Left lung (tissue), 14 donors: Measurements from ENCODE around the gene IRF2. TPM values are rescaled to one million over a fixed set of nuclear protein-coding genes. Genes with fewer than 3 reads are reported as not detected.
A peak's percentile ranks its signal among the peaks of the same experiment; 100 is the strongest.

Experiments used
- ATAC-seq: fragments of 200-7000 bp; cut with Tn5 transposase; one replicate; pipeline ENCODE4 v1.9.1; 2020; ENCODE audit warnings: moderate library complexity
- DNase-seq, 4 donors: peaks; one replicate each; pipeline ENCODE4 v3.0.0-alpha.2; 2013 to 2020
- H3K27ac ChIP-seq, 2 donors: fragments of 200-600 bp; sonication (generic) in 1 of 2; one replicate each; pipeline versions ENCODE4 v1.5.0 to v1.8.0; 2020 to 2021
- H3K27me3 ChIP-seq, 2 donors: fragments of 200-600 bp; sonication (generic) in 1 of 2; one replicate each; pipeline versions ENCODE4 v1.5.0 to v1.8.0; 2020 to 2021
- H3K36me3 ChIP-seq, 2 donors: fragments of 200-600 bp; sonication (generic) in 1 of 2; one replicate each; pipeline versions ENCODE4 v1.5.0 to v1.8.0; 2020 to 2021
- H3K4me1 ChIP-seq, 2 donors: fragments of 200-600 bp; one replicate each; pipeline ENCODE4 v1.8.0; 2021
- H3K4me3 ChIP-seq, 2 donors: fragments of 200-600 bp; sonication (generic) in 1 of 2; one replicate each; pipeline versions ENCODE4 v1.5.0 to v1.8.0; 2020 to 2021; ENCODE audit warnings: mild to moderate bottlenecking in 1 of 2
- H3K9me3 ChIP-seq, 2 donors: fragments of 200-600 bp; sonication (generic) in 1 of 2; one replicate each; pipeline versions ENCODE4 v1.5.0 to v1.8.0; 2020 to 2021
- CTCF ChIP-seq, 2 donors: fragments of 200-600 bp; sonication (generic) in 1 of 2; IDR thresholded peaks; one replicate each; pipeline versions ENCODE4 v1.5.0 to v1.8.0; 2021; ENCODE audit warnings: antibody characterized with exemption in 2 of 2
- intact Hi-C, 2 donors: fragments of 100-400 bp; cut with DNase I; formaldehyde crosslinking; loops; one replicate each; pipeline versions ENCODE4 v1.11.2 to v1.14.2; 2022
- long read RNA-seq, 12 donors: library from polyadenylated mRNA in 2 of 12; unstranded in 2 of 12; transcript quantifications; one replicate each; pipeline ENCODE4 v2.0.0 and lab custom pipeline, GENCODE V29; 2019 to 2026
- polyA plus RNA-seq, 6 donors: library from polyadenylated mRNA; unstranded; fragments of 120-200 nt; gene quantifications; one replicate each; pipeline ENCODE4 v1.2.1, GENCODE V29; 2013; ENCODE audit not compliant: insufficient read length in 6 of 6
- total RNA-seq, 2 donors: library from RNA; stranded (reverse); fragmentation: NEBNext Ultra II Directional; extraction: Animal tissue kit (Norgen Biotek cat#: 25700); gene quantifications; one replicate each; pipeline ENCODE4 v1.2.1, GENCODE V29; 2021
- donor health status: DM: no; HTN: yes; CAD: no.
- donor health status: DM: no; HTN: no; CAD: no.

Gene IRF2
- total RNA-seq (10 to 100 TPM; 32.8 to 50.2 TPM), polyA plus RNA-seq (10 to 100 TPM; 45.3 to 49.4 (median 47.0) TPM)
- long read RNA-seq, donor 1, transcript IRF2-201 (9 exons, 2,303 nt), result major isoform, 18 of 26 reads
- long read RNA-seq, donor 1, partial matches to known transcripts, result 8 of 26 reads
- long read RNA-seq, donor 1, other reads (novel, unspliced or antisense), result 0 of 26 reads
- long read RNA-seq, donor 2, transcript IRF2-201 (9 exons, 2,303 nt), result major isoform, 7 of 16 reads
- long read RNA-seq, donor 2, partial matches to known transcripts, result 9 of 16 reads
- long read RNA-seq, donor 2, other reads (novel, unspliced or antisense), result 0 of 16 reads
- long read RNA-seq, donor 3, transcript IRF2-201 (9 exons, 2,303 nt), result major isoform, 15 of 16 reads
- long read RNA-seq, donor 3, partial matches to known transcripts, result 0 of 16 reads
- long read RNA-seq, donor 3, other reads (novel, unspliced or antisense), result 0 of 16 reads
- long read RNA-seq, donor 4, partial matches to known transcripts, result 8 of 9 reads
- long read RNA-seq, donor 4, other reads (novel, unspliced or antisense), result 0 of 9 reads
- long read RNA-seq, donor 5, transcript IRF2-201 (9 exons, 2,303 nt), result major isoform, 9 of 15 reads
- long read RNA-seq, donor 5, partial matches to known transcripts, result 5 of 15 reads
- long read RNA-seq, donor 5, other reads (novel, unspliced or antisense), result 0 of 15 reads
- long read RNA-seq, donor 6, transcript IRF2-201 (9 exons, 2,303 nt), result major isoform, 10 of 10 reads
- long read RNA-seq, donor 6, partial matches to known transcripts, result 0 of 10 reads
- long read RNA-seq, donor 6, other reads (novel, unspliced or antisense), result 0 of 10 reads
- long read RNA-seq, donor 7, transcript IRF2-201 (9 exons, 2,303 nt), result major isoform, 6 of 6 reads
- long read RNA-seq, donor 7, partial matches to known transcripts, result 0 of 6 reads
- long read RNA-seq, donor 7, other reads (novel, unspliced or antisense), result 0 of 6 reads
- long read RNA-seq, donor 8, transcript IRF2-201 (9 exons, 2,303 nt), result major isoform, 10 of 10 reads
- long read RNA-seq, donor 8, partial matches to known transcripts, result 0 of 10 reads
- long read RNA-seq, donor 8, other reads (novel, unspliced or antisense), result 0 of 10 reads
- long read RNA-seq, donor 9, result 0 reads
- long read RNA-seq, donor 10, partial matches to known transcripts, result 4 of 7 reads
- long read RNA-seq, donor 10, other reads (novel, unspliced or antisense), result 3 of 7 reads
- long read RNA-seq, donor 11, partial matches to known transcripts, result 5 of 5 reads
- long read RNA-seq, donor 11, other reads (novel, unspliced or antisense), result 0 of 5 reads
- long read RNA-seq, donor 12, transcript IRF2-201 (9 exons, 2,303 nt), result major isoform, 14 of 19 reads
- long read RNA-seq, donor 12, partial matches to known transcripts, result 5 of 19 reads
- long read RNA-seq, donor 12, other reads (novel, unspliced or antisense), result 0 of 19 reads

GRCh38 chr4:184474263-184475095 is at the start of gene IRF2:
Gene IRF2 (minus strand): TSS chr4:184474550. CDS start chr4:184429064, 45,486 bp downstream.
- ATAC-seq, result peak; percentile 89
- TF ChIP-seq CTCF (IDR thresholded peaks at IDR 0.05), result peak; percentile 21 to 40
- intact Hi-C loops, result loop anchor here in 1 of 2 donors (10.0 kb wide), 1 partner anchor 60 kb away; no protein-coding TSS in a partner anchor
- peak; percentile 95 to 99 (median 98) for DNase-seq
- Histone ChIP-seq H3K9me3 (no peaks in the 10 kb centered on the region), H3K4me3 (peak within 1 kb of the TSS; percentile 82 to 87), H3K36me3 (peaks cover 0 to 3% of the 10 kb centered on the region in 2 donors), H3K27me3 (no peaks in the 10 kb centered on the region), H3K27ac (peak within 1 kb of the TSS; percentile 98 to 99), H3K4me1 (peaks cover 21 to 74% of the 10 kb centered on the region in 2 donors)

- no peak for DNase-seq
- Histone ChIP-seq H3K27me3 (no peaks in the 10 kb centered on the region), H3K9me3 (no peaks in the 10 kb centered on the region), H3K36me3 (no peaks in the 10 kb centered on the region), H3K4me1 (peaks cover 8 to 27% of the 10 kb centered on the region in 2 donors), H3K4me3 (no peak overlapping the region), H3K27ac (no peak overlapping the region)
- no peak for TF ChIP-seq CTCF (IDR thresholded peaks at IDR 0.05)
- no peak for ATAC-seq
- intact Hi-C loops, result no loop called here
Measured at GRCh38 chr4:184515606-184516005, 41.3 kb upstream of the IRF2 start.

- TF ChIP-seq CTCF (IDR thresholded peaks at IDR 0.05), result no peak
- Histone ChIP-seq H3K4me1 (peaks cover 8 to 37% of the 10 kb centered on the region in 2 donors), H3K9me3 (no peaks in the 10 kb centered on the region), H3K4me3 (no peak overlapping the region), H3K27ac (peak overlapping the region; percentile 67 to 79), H3K36me3 (no peaks in the 10 kb centered on the region), H3K27me3 (no peaks in the 10 kb centered on the region)
- intact Hi-C loops, result no loop called here
- DNase-seq, result peak; percentile 82 to 92 (median 86)
- ATAC-seq, result peak; percentile 95
Measured at GRCh38 chr4:184514121-184514988, 40.0 kb upstream of the IRF2 start.

GRCh38 chr4:184513802-184514120 is 39.4 kb upstream of the IRF2 start:
- no peak for ATAC-seq
- Histone ChIP-seq H3K4me1 (peaks cover 8 to 37% of the 10 kb centered on the region in 2 donors), H3K9me3 (no peaks in the 10 kb centered on the region), H3K36me3 (no peaks in the 10 kb centered on the region), H3K27ac (peak overlapping the region; percentile 67 to 79), H3K4me3 (no peak overlapping the region), H3K27me3 (no peaks in the 10 kb centered on the region)
- no peak for DNase-seq
- intact Hi-C loops, result no loop called here
- no peak for TF ChIP-seq CTCF (IDR thresholded peaks at IDR 0.05)
